Occipital lobe (tissue), 2 donors: ENCODE results near the gene PDE1C. TPM values are rescaled to one million over a fixed set of nuclear protein-coding genes. Genes with fewer than 3 reads are reported as not detected.

Experiments
- DNase-seq: peaks from one replicate; lab custom pipeline; 2025; lab: John Stamatoyannopoulos, UW
- total RNA-seq: library from RNA; depleted of rRNA; stranded (reverse); fragments of >200 nt; gene quantifications from one replicate; pipeline ENCODE4 v1.2.3, GENCODE V29; 2014

PDE1C gene
- total RNA-seq, 1 donor from 2014 or later, result 17.8 TPM

- DNase-seq, result no peak
Measured at GRCh38 chr7:31899356-31899927, 170.8 kb downstream of the PDE1C start.

- no peak for DNase-seq
Measured at GRCh38 chr7:31896925-31897324, 173.3 kb downstream of the PDE1C start.

DNA sequence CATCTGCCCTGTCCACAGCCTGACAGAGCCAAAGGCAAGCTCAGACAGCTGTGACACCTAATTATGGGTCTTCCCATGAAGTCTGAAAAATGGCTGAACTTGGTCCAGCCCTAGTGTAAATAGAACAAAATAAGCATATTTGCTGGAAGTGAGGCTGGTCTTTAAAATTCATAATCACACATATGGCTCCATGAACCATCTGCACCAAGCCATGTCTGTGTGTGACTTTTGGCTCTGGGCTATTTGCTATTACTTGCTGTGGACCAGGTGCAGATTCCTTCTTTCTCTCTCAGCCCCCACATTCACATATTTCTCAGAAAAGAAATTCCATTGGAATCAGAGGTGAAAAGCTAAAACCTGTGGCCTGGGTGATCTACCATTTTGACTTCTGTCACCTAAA lies 175.9 kb downstream of the PDE1C start:
- DNase-seq, result no peak

DNA sequence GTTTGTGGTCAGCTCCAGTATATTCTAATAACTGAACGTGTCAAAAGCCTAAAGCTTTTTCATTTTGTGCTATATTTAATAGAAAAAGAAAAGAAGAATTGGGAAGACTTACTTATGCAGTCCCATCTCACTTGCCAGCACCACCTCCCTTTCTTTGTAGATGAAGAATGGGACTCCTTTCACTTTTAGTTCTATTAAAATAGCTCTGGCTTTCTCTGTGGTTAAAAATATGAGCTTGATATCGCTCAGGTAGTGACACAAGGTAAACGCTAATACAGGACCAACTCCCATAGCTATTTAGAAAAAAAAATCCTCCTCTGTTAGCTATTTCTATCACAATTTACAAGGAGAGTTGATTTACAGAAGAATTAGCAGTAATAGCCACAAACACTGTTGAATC lies 176.8 kb downstream of the PDE1C start:
- no peak for DNase-seq

DNA sequence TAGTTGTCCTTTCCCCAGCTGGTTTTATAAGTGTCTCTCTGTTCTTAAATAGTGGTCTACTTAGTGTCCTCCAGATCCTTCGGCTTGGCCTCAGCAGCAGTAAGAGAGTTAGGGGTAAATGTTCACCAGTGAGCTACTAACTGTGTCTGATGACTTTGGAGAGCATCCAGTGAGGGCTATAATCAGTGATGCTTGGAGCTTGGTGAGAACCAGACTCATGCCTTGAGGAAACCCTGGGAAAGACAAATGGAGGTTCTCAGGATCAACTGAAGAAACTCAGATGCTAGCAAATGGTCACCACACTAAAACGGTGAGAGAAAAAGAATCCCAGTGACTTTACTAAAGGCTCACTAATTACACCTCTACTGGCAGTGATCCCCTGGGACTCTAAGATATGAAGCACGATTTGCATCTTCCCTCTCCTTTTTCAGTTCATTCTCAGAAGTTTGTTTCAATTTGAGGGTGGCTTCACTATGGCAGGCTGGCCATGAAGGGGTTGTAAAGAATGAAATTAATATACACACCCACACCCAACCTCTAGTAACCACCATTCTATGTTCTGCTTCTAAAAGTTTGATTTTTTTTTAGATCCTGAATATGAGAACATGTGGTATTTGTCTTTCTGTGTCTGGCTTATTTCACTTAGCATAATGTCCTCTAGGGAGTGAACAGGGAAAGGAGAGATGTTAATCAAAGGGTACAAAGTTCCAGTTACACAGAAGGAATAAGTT lies 177.9 kb downstream of the PDE1C start:
- DNase-seq, result no peak

GRCh38 chr7:31890766-31891165 lies 179.4 kb downstream of the PDE1C start:
- DNase-seq, result no peak

DNA sequence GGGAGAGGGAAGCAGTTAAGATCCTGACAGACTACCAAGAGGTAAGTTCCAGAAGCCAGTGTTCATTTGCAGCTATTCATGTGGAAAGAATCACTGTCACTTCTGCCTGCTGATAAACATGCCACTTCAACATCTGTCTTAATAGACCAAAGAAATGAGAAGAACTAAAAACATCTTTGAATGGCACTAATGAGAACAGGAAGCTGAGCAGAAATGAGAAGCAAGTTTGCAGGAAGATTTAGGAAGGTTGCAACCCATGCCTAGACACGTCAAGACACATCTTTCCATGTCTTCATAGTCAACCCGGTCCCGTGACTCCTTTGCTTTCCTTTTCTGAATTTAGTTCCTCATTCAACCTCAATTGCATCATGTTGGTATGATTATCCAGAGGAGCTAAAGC lies 180.0 kb downstream of the PDE1C start:
- DNase-seq, result no peak

DNA sequence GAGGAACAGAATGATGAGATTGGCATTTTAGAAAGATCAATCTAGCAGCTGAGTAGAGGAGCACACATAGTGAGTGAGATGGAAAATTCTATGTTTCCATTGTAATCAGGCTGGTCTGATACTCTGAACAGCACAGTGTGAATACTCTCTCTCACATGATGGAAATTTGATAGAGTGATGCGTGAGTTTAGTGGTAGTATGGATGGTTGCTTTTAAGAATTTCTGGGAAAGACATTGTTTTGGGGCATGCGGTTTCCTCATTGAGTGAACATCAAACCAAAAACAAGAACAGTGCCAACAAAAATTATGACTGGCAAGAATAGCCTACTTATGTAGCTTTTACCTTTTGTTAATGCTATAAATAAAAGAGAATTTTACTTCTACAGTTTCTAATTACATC lies 183.2 kb downstream of the PDE1C start:
- no peak for DNase-seq

- no peak for DNase-seq
Measured at GRCh38 chr7:31885171-31885570, 185.0 kb downstream of the PDE1C start.

DNA sequence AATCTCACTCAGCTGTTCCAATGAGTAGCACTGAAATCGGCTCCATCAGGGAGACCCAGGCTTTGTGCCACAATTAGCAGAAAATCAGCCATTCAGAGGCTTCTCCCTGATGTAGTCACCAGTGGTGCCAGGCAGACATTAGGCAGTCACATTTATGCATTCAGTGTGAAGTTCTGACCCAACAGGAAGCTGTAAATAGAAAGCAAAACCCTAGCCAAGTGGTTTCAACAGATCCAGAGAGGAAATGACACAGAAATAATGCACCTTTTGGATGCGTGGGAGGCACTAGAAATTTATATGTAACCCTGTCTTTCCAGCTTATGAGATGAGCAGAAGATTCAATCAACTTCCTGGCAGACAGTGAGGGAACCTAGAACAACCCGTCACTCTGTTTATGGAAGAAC lies 186.4 kb downstream of the PDE1C start:
- DNase-seq, result peak; percentile 69

DNA sequence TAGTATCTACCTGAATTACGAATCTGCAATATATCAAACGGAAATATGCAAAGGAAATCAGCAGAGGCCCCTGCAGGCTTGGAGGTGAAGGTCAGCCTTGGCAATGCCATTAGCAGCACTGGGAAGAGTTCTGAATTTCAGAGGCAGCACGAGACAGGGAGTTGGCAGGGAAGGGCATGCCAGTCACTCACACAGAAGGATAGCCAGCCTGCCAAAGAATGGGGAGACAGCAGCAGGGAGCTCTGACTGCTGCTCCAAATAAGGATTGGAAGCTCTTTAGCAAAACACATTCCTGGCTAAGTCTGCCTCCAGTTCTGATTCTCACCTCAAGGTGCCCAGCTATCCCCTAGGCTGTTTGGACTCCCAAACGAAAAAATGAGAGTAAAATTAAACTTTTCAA lies 188.0 kb downstream of the PDE1C start:
- DNase-seq, result peak; percentile 16

DNA sequence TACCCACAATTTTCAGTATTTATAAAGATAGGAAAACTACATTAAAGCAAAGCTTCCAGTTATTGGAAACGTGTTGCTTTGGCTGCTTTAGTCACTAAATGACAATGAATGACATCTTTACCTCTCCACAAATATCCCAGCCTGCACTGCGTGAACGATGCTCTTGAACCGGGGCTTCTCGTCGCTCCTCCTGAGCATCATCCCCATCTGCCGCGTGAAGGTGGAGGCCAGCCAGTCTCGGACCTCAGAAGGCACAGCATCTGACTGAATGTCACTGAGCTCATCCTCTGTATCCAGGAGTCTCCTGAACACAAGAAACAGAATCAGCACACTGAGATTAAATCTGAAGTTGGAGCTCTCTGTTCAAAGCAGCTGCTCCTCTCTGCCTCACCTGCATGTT lies 191.3 kb downstream of the PDE1C start:
- DNase-seq, result no peak

GRCh38 chr7:31875424-31875823 lies 194.8 kb downstream of the PDE1C start:
- DNase-seq, result no peak

- DNase-seq, result no peak
Measured at GRCh38 chr7:31874631-31875386, 195.4 kb downstream of the PDE1C start.

GRCh38 chr7:31873816-31874597 lies 196.2 kb downstream of the PDE1C start:
- DNase-seq, result no peak

DNA sequence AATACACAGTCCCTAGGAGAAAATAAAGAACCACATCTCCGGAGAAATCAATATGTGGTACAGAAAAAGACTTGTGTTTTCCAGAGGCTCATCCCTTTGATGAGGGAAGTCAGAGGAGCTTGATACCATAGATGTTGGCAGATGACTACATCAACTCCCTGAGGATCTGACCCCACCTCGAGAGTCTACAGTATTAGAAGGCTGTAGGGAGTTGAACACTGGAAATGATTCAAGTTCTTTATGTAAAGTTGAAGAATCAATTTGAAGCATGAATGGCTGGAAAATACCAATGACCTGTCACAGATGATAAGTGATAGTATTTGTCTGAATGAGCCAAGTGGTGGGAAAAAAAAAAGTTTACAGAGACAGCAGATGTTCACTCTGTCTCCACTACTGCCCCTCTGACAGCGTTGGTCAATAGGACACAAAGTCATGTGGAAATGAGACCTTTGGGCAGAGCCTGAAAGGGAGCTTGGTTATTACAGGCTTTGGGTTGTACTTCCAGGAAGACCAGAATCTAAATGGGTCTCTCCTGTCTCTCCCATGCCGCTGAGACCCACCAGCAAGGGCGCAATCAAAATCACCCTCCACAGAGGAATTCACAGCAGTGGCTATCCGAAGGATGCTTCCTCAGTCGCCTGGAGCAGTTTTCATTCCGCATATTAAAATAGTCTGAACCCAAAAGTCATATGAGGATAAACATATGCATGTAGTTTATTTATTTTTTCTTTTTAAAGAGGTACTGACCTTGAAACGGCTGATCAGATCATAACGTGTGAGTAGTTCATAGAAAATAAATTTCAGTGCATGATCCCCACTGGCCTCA lies 197.4 kb downstream of the PDE1C start:
- no peak for DNase-seq

DNA sequence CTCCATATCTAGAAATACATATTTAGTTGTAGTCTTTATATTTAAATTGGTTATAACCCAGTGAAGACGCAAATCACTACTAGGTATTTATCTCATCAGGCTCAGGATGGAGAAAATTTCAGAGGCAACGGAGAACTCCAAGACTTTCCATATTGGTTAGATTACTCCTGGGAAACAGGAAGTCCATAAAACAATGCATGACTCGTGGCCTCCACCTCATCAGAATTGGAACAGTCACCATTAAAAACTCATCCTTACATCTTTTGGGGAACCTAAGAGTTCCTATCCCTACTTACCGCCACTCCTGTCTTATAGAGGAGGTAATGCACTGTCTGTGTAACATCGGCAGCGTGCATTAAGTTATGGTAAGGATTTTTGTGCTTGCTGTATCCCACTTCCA lies 205.6 kb downstream of the PDE1C start:
- DNase-seq, result no peak

DNA sequence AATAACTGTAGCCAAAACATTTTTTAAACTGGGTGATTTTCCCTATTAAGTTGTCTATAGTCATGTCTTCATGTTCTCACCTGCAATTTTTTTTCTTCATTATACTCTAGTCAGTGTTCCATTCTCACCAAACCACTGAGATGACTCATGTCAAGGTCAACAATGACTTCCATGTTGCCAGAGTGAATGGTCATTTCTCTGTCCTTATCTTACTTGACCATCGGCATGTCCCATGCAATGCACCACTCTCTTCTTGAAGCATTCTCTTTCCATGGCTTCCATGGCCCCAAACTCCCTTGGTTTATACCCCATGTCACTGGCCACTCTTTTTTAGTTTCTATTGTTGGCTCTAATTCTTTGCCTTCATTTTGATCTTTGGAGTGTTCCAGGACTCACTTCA lies 209.3 kb downstream of the PDE1C start:
- no peak for DNase-seq

DNA sequence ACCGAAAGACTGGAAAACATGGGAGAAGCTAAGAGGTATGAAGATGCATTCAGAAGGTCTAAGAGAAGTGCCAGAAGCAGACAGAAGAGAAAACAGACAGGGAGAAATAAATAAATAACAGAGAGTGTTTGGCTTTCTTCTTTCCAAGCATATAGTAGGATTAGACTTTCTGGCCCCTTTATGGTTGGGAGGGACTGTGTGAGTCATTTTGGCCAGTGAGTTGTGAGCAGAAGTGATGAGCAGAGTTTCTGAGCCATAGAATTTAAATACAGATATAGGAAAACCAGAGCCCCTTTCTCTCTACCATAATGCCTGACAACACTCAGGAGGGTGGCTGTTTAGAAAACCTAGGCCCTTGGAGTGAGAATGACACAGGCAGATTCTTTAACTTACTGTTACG lies 212.2 kb downstream of the PDE1C start:
- DNase-seq, result no peak

DNA sequence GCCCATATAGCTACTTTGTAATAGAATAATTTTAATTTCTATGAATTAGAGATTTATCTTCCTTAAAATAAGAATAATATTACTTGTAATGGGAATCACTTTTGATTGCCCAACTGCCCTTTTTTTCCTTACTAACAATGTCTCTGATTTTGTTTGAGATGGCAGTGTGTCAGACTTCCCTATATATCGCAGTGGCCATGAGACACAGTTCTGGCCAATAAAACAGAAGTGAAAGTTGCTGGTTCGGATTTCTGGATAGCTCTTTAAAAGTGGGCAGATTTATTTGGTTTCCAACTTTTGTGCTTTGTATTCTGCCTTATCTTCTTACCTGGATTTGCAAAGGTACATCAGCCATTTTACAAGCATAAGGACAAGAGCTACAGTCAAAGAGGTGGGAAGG lies 213.0 kb downstream of the PDE1C start:
- no peak for DNase-seq

DNA sequence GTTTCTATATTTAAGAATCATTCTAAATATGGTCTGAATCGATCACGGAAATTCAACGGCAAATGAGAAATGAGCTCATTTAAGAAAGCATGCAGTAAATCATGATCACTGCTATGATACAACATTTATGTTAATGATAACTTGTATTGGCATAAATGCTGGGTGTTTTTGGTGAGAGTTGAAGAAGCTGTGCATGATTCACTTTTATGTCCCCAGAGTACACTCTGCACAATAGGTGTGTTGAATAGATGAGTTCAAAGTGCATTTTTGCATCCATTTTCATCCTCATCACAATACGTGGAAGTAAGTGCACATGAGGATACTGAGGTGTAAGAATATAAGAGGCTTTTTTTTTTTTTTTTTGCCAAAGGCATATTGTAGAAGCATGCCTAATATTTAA lies 213.9 kb downstream of the PDE1C start:
- no peak for DNase-seq
